Adrenal gland (tissue), 12 donors: ENCODE results near the gene POTEC. TPM values are rescaled to one million over a fixed set of nuclear protein-coding genes. Genes with fewer than 3 reads are reported as not detected.
"Not testable (repeated sequence)": the region's sequence is repeated elsewhere in the genome, so short reads cannot be mapped to it uniquely, and the experiment has no call there.

Source experiments
- DNase-seq, 7 donors: peaks; one replicate each; pipeline ENCODE4 v3.0.0-alpha.2; 2019 to 2020
- H3K27ac ChIP-seq, 5 donors: fragments of 200-600 bp; sonication (generic) in 4 of 5; 1 replicate in 3 of 5; 2 replicates in 2 of 5; pipeline versions ENCODE4 v1.5.1 to v1.8.0; 2016 to 2020; ENCODE audit warnings: mild to moderate bottlenecking in 1 of 5
- H3K27me3 ChIP-seq: fragments of 200-600 bp; 2 replicates; pipeline ENCODE4 v1.8.0; 2021
- H3K36me3 ChIP-seq, 2 donors: fragments of 200-600 bp; replicated peaks in 1 of 2; 1 replicate in 1 of 2; 2 replicates in 1 of 2; pipeline versions ENCODE4 v1.5.1 to v1.8.0; 2018 to 2022
- H3K4me1 ChIP-seq, 2 donors: fragments of 200-600 bp; replicated peaks in 1 of 2; 1 replicate in 1 of 2; 2 replicates in 1 of 2; pipeline versions ENCODE4 v1.5.1 to v1.8.0; 2018 to 2021
- H3K4me3 ChIP-seq, 4 donors: fragments of 200-600 bp; sonication (generic) in 3 of 4; one replicate each; pipeline ENCODE4 v1.5.1; 2016 to 2018
- H3K9me3 ChIP-seq, 3 donors: fragments of 200-600 bp; sonication (generic) in 1 of 3; replicated peaks in 1 of 3; 1 replicate in 2 of 3; 2 replicates in 1 of 3; pipeline versions ENCODE4 v1.5.1 to v1.8.0; 2016 to 2021
- WGBS, 4 donors: extraction: QIAGEN DNeasy Blood & Tissue Kit in 2 of 4; methylation state at CpG; one replicate each; pipeline versions ENCODE4 v1.1.5 to v1.1.7; 2013 to 2017; 5-methylcytosine and 5-hydroxymethylcytosine counted together
- intact Hi-C, 2 donors: fragments of 100-400 bp; cut with DNase I; formaldehyde crosslinking; loops; one replicate each; pipeline versions ENCODE4 v1.14.1 to v1.15.0; 2022 to 2023
- polyA plus RNA-seq, 3 donors: library from polyadenylated mRNA; stranded (reverse); fragments of 200-250 nt in 2 of 3; fragments of 350-450 nt in 1 of 3; fragmentation: Illumina TruSeq in 1 of 3; extraction: RNeasy Lipid Tissue Mini Kit (QIAGEN cat#74804) in 1 of 3; gene quantifications; one replicate each; pipeline ENCODE4 v1.2.3, GENCODE V29; 2013 to 2014
- total RNA-seq, 9 donors: library from RNA; depleted of rRNA in 4 of 9; stranded (reverse); fragments of >200 nt in 4 of 9; fragments of 120-200 nt in 1 of 9; fragmentation: NEBNext Ultra II Directional in 1 of 9; extraction: Animal tissue kit (Norgen Biotek cat#: 25700) in 1 of 9; gene quantifications; one replicate each; pipeline versions ENCODE4 v1.1.0 to v1.2.4, GENCODE V29; 2013 to 2023
- donor health status: healthy with polysubstance abuse.
- donor health status: Bipolar disorder and iron deficiency.
- donor health status: DM: yes; HTN: yes; CAD: no.
- donor health status: DM: no; HTN: no; CAD: no.
- donor health status: DM: no; HTN: no; CAD: no.
- donor health status: DM: yes; HTN: yes; CAD: no.

POTEC gene
- total and polyA plus RNA-seq, 12 donors = 0.55 TPM; not detected in 11

- H3K27me3 ChIP-seq, H3K27ac ChIP-seq, intact Hi-C loops, H3K4me1 ChIP-seq, H3K9me3 ChIP-seq, DNase-seq, H3K36me3 ChIP-seq, H3K4me3 ChIP-seq: not testable (repeated sequence)
- WGBS, 4 donors = 95 to 100% (median 96%) methylated on average over 1 to 35 of the region's 42 CpGs
These were observed 56.3 kb downstream of the POTEC start for GRCh38 chr18:14486926-14487580.

GRCh38 chr18:14479076-14479475, 64.3 kb downstream of the POTEC start:
- WGBS, 4 donors = 90 to 94% (median 92%) methylated on average over 18 of the region's 18 CpGs
- H3K4me3 ChIP-seq, H3K9me3 ChIP-seq, H3K36me3 ChIP-seq, H3K27me3 ChIP-seq, DNase-seq, intact Hi-C loops, H3K27ac ChIP-seq, H3K4me1 ChIP-seq: not testable (repeated sequence)

GRCh38 chr18:14475520-14475919, 67.9 kb downstream of the POTEC start:
- DNase-seq, H3K4me3 ChIP-seq, H3K9me3 ChIP-seq, intact Hi-C loops, H3K36me3 ChIP-seq, H3K27ac ChIP-seq, H3K4me1 ChIP-seq, H3K27me3 ChIP-seq: not testable (repeated sequence)
- WGBS, 4 donors = 92 to 100% (median 95%) methylated on average over 6 to 15 of the region's 15 CpGs

GRCh38 chr18:14474752-14475151, 68.6 kb downstream of the POTEC start:
- H3K9me3 ChIP-seq, H3K27ac ChIP-seq, H3K4me3 ChIP-seq, intact Hi-C loops, H3K4me1 ChIP-seq, H3K36me3 ChIP-seq, H3K27me3 ChIP-seq, DNase-seq: not testable (repeated sequence)
- 92 to 100% (median 94%) methylated on average over 7 to 18 of the region's 22 CpGs; no CpG with 5 or more reads in 1 of the 4 donors for WGBS, 4 donors

- intact Hi-C loops, H3K27ac ChIP-seq, DNase-seq, H3K4me3 ChIP-seq, H3K36me3 ChIP-seq, H3K4me1 ChIP-seq, H3K9me3 ChIP-seq, H3K27me3 ChIP-seq: not testable (repeated sequence)
- 87 to 95% (median 94%) methylated on average over 6 to 31 of the region's 38 CpGs; no CpG with 5 or more reads in 1 of the 4 donors for whole genome bisulfite sequencing, 4 donors
These were observed 69.2 kb downstream of the POTEC start for GRCh38 chr18:14474007-14474720.

GRCh38 chr18:14473250-14474006, 70.0 kb downstream of the POTEC start:
- H3K4me3 ChIP-seq, H3K27ac ChIP-seq, H3K27me3 ChIP-seq, intact Hi-C loops, H3K36me3 ChIP-seq, DNase-seq, H3K4me1 ChIP-seq, H3K9me3 ChIP-seq: not testable (repeated sequence)
- WGBS, 4 donors = 81 to 91% (median 88%) methylated on average over 4 to 23 of the region's 23 CpGs

GRCh38 chr18:14471286-14471685, 72.1 kb downstream of the POTEC start:
- DNase-seq, H3K4me3 ChIP-seq, H3K36me3 ChIP-seq, H3K9me3 ChIP-seq, H3K27me3 ChIP-seq, intact Hi-C loops, H3K4me1 ChIP-seq, H3K27ac ChIP-seq: not testable (repeated sequence)
- 48 to 70% (median 61%) methylated on average over 3 of the region's 3 CpGs for WGBS, 4 donors

- intact Hi-C loops, H3K27ac ChIP-seq: not testable (repeated sequence)
- WGBS, 4 donors = 58 to 73% (median 66%) methylated on average over 3 of the region's 3 CpGs
These were observed 73.0 kb downstream of the POTEC start for GRCh38 chr18:14470446-14470845.

GRCh38 chr18:14470046-14470445, 73.4 kb downstream of the POTEC start:
- H3K36me3 ChIP-seq, intact Hi-C loops, DNase-seq, H3K4me3 ChIP-seq, H3K27ac ChIP-seq, H3K27me3 ChIP-seq, H3K9me3 ChIP-seq, H3K4me1 ChIP-seq: not testable (repeated sequence)

More at GRCh38 chr18:14470446-14470845, 73.0 kb downstream of the POTEC start:
- not testable (repeated sequence) for H3K9me3 ChIP-seq, H3K36me3 ChIP-seq, DNase-seq, H3K4me1 ChIP-seq, H3K27me3 ChIP-seq, H3K4me3 ChIP-seq

GRCh38 chr18:14465989-14466388, 77.4 kb downstream of the POTEC start:
- DNase-seq, H3K27ac ChIP-seq, H3K36me3 ChIP-seq, intact Hi-C loops, H3K9me3 ChIP-seq, H3K27me3 ChIP-seq, H3K4me3 ChIP-seq, H3K4me1 ChIP-seq: not testable (repeated sequence)
- WGBS, 4 donors = 60 to 80% (median 71%) methylated on average over 1 of the region's 1 CpG
